GM06990 (cell line): Measurements from ENCODE around the gene CCR5AS.
A peak's percentile ranks its signal among the peaks of the same experiment; 100 is the strongest.

Experiments
- DNase-seq: peaks from one replicate; pipeline ENCODE4 v3.0.0-alpha.2; 2011; ENCODE audit not compliant: insufficient read length; ENCODE audit errors: extremely low read depth
- H3K27me3 ChIP-seq: replicated peaks from 2 replicates; pipeline ENCODE4 v1.6.0; 2011; ENCODE audit warnings: low read length; ENCODE audit not compliant: control insufficient read depth, insufficient read depth
- H3K36me3 ChIP-seq: 2 replicates; pipeline ENCODE4 v1.5.1; 2011; ENCODE audit warnings: low read length; ENCODE audit not compliant: control insufficient read depth, insufficient read depth
- H3K4me3 ChIP-seq: replicated peaks from 2 replicates; pipeline ENCODE4 v1.5.1; 2011; ENCODE audit warnings: low read depth, mild to moderate bottlenecking, control low read depth, low read length
- TF ChIP-seq, protein P1 (sequence below): IDR thresholded peaks from 2 replicates; pipeline ENCODE4 v1.5.1; 2011; ENCODE audit warnings: low read length, control low read depth, mild to moderate bottlenecking, inconsistent platforms; ENCODE audit not compliant: insufficient read depth, poor library complexity, severe bottlenecking

The CCR5AS gene

DNA sequence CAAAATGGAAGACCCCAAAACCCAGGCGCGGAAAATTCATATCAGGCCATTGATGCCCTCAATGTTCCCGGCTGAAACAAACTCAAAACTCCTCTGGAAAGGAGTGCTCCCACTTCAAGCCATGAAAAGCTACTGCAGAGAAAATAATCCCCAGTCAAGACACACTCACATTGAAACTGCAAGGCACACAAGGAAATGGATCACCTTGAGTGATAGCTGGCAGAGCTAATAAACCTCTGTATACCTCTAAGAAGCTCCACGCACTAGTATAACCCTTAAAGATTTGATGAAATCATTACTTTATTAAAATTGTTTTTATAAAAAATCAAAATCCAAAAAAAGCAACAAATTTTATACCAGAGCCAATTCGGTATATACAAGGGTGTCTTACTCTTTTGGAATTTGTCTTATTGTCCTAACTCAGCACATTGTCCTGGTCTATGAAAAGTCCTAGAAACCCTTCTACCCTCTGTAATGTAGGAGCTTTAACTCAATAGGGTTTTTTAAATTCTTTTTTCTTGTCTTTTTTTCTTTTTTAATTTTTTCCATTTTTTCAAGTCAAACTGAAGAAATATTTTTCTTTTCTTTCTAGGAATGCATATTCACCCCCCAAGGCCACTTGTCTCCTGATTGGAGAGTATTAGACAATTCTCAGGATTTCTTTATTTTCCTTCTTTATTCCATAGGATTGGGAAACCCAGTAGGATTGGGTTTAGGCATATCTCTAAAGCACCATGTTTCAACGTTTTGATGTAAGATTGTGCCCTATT is 8.5 kb downstream of the CCR5AS start:
- TF ChIP-seq, protein P1, sequence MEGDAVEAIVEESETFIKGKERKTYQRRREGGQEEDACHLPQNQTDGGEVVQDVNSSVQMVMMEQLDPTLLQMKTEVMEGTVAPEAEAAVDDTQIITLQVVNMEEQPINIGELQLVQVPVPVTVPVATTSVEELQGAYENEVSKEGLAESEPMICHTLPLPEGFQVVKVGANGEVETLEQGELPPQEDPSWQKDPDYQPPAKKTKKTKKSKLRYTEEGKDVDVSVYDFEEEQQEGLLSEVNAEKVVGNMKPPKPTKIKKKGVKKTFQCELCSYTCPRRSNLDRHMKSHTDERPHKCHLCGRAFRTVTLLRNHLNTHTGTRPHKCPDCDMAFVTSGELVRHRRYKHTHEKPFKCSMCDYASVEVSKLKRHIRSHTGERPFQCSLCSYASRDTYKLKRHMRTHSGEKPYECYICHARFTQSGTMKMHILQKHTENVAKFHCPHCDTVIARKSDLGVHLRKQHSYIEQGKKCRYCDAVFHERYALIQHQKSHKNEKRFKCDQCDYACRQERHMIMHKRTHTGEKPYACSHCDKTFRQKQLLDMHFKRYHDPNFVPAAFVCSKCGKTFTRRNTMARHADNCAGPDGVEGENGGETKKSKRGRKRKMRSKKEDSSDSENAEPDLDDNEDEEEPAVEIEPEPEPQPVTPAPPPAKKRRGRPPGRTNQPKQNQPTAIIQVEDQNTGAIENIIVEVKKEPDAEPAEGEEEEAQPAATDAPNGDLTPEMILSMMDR = no peak
- H3K27me3 ChIP-seq = no peaks in the 10 kb centered on the region; the same call in 1 of the 2 replicates

DNA sequence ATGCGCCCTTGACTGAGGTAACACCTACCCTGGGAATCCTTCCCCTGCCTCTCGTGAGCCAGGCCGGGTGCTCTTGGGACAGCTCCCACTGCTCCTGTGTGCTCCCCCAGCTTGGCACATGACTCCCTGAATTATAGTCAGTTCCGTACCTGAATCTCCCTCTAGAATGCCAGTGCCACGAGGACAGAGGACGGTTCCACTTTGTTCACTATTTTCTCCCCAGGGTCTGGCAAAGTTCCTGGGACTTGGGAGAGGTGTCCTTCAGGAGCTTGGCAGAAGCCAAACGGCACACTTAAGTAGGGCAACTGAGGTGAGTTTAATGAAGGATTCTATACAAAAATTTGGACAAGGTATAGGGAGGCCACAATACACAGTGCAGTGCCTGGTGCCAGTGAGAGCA is 9.8 kb downstream of the CCR5AS start:
- Histone ChIP-seq H3K36me3 (no peaks in the 10 kb centered on the region), H3K27me3 (no peaks in the 10 kb centered on the region; the same call in 1 of the 2 replicates), H3K4me3 (no peak overlapping the region)
- TF ChIP-seq, protein P1 = no peak
- no peak for DNase-seq

More for the DNA sequence above, 8.5 kb downstream of the CCR5AS start:
- Histone ChIP-seq H3K4me3 (no peak overlapping the region), H3K36me3 (no peaks in the 10 kb centered on the region)
- DNase-seq = no peak

DNA sequence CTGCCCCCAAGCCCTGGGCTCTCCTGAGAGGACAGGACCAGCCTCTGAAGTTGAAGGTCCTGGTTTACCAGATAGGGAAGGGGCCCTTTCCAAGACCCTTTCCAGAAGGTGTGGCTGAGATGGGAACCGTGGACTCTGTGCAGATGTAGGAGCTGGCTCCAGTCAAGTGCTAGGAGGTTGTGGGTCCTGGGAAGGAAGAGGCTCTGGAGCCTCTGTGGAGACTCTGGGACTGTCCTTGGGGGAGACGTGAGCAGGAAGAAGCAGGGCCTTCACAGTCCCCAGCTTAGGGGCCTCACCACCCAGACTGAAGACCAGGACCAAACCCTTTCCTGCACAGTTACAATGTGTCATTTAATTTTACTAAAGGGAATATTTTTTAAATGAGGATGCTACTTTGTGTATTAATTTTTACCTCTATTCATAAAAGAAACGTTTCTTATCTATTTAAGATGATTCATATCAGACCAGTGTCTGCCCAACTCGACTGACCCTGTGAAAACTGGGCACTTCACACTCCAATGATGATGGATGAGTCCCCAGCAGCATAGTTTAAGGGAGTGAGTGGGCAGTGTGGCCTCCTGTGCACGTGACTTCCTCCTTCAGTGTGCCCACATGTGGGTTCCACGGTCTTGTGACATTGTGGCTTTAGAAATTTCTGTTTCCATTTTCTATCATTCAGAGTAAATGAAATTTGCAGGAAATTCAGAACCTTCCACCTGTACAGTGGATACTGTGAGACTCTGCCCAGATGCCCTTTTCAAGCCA is 10.9 kb downstream of the CCR5AS start:
- Histone ChIP-seq H3K4me3 (no peak overlapping the region), H3K36me3 (no peaks in the 10 kb centered on the region), H3K27me3 (no peaks in the 10 kb centered on the region; the same call in 1 of the 2 replicates)
- DNase-seq = no peak
- TF ChIP-seq, protein P1 = no peak

DNA sequence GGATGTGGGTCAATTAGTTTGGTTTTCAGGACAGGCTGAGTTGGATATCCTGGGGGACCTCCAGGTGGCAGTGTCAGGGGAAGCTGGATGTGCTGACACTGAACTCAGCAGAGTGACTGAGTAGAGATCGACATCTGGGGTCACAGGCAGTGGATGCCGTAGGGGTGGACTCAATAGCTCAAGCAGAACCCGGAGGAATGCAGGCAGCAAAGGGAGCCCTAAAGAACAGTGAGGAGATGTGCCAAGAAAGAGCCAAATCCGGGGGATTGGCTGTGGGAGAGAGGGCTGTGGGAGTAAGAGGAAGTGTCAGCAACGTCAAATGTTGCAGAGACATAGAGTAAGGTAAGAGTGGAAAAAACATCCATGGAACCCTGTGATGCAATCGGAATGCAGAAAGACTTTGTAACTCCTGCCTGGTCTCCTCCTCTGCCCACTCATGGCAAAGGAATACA is 11.6 kb downstream of the CCR5AS start:
- no peak for DNase-seq
- H3K27me3 ChIP-seq = no peaks in the 10 kb centered on the region; the same call in 1 of the 2 replicates
- TF ChIP-seq, protein P1 = peak; percentile 23
- H3K4me3 ChIP-seq = no peak overlapping the region
- no peaks in the 10 kb centered on the region for H3K36me3 ChIP-seq

DNA sequence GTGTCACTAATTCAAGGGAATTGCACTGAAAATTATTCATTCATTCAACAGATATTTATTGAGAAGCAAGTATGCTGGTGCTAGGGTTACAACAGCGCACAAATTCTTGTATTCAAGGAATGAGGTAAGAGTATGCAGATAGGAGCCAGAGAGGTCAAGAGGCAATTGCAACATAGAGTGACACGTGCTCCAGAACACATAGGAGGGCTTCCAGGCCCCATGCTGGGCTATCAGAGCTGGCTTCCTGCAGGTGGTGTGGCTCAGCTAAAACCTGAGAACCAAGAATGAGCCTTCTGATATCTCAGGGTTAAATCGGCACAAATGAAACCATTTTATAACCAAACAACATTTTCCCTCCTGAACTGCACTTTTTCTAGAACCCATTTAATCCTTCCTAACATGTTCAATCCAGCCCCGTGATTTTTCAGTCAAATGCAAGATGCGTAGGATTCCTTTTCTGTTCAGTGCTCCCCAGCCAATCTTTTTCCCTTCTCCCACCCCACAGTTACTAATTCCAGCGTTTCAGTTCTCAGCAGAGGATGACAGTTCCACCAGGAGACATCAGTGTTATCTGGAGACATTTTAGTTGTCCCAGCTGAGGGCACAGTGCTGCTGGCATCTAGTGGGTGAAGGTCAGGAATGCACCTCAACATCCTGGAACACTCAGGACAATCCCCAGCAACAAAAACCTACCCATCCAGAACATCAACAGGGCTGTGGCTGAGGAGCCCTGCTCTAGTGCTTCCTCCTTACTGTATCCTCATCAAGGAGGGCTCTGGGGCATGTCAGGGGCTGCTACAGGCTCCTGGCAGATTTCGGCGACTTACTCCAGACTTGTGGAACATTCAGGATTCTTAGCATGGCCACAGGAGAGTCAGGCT is 13.1 kb downstream of the CCR5AS start:
- Histone ChIP-seq H3K4me3 (no peak overlapping the region), H3K27me3 (no peaks in the 10 kb centered on the region; the same call in 1 of the 2 replicates), H3K36me3 (no peaks in the 10 kb centered on the region)
- no peak for DNase-seq
- TF ChIP-seq, protein P1 = no peak
